Upper lobe of left lung (tissue), 6 donors: ENCODE results near the gene CACNB4. TPM values are rescaled to one million over a fixed set of nuclear protein-coding genes. Genes with fewer than 3 reads are reported as not detected.

Experiments
- ATAC-seq, 2 donors: fragments of 200-7000 bp; cut with Tn5 transposase; one replicate each; pipeline ENCODE4 v1.9.1; 2022; ENCODE audit warnings: mild to moderate bottlenecking in 2 of 2, moderate library complexity in 2 of 2; ENCODE audit not compliant: low FRiP score in 2 of 2
- DNase-seq, 2 donors: peaks; one replicate each; pipeline ENCODE4 v3.0.0-alpha.2; 2019 to 2020
- H3K27ac ChIP-seq, 4 donors: fragments of 200-600 bp; sonication (generic); one replicate each; pipeline ENCODE4 v1.5.1; 2016 to 2019
- H3K27me3 ChIP-seq, 4 donors: fragments of 200-600 bp; sonication (generic); one replicate each; pipeline ENCODE4 v1.5.1; 2017 to 2019
- H3K36me3 ChIP-seq, 4 donors: fragments of 200-600 bp; sonication (generic); one replicate each; pipeline ENCODE4 v1.5.1; 2016 to 2019
- H3K4me1 ChIP-seq, 4 donors: fragments of 200-600 bp; sonication (generic); one replicate each; pipeline ENCODE4 v1.5.1; 2018 to 2019
- H3K4me3 ChIP-seq, 4 donors: fragments of 200-600 bp; sonication (generic); one replicate each; pipeline ENCODE4 v1.5.1; 2017 to 2019; ENCODE audit warnings: mild to moderate bottlenecking in 2 of 4, moderate library complexity in 1 of 4
- H3K9me3 ChIP-seq, 4 donors: fragments of 200-600 bp; sonication (generic); one replicate each; pipeline ENCODE4 v1.5.1; 2018 to 2019
- EP300 ChIP-seq, 4 donors: sonication (generic); formaldehyde crosslinking; IDR thresholded peaks; one replicate each; pipeline ENCODE4 v1.5.1; 2017; ENCODE audit warnings: antibody characterized with exemption in 4 of 4, control low read depth in 2 of 4
- POLR2A ChIP-seq, 4 donors: fragments of 450-650 bp; IDR thresholded peaks; one replicate each; pipeline ENCODE4 v1.5.1; 2016 to 2017; ENCODE audit warnings: antibody characterized with exemption in 4 of 4, mild to moderate bottlenecking in 2 of 4
- POLR2AphosphoS5 ChIP-seq, 2 donors: sonication (generic); formaldehyde crosslinking; IDR thresholded peaks; one replicate each; pipeline ENCODE4 v1.5.1; 2017; ENCODE audit warnings: antibody characterized with exemption in 2 of 2
- WGBS, 2 donors: methylation state at CpG; one replicate each; pipeline ENCODE4 v1.1.5; 2017 to 2018; 5-methylcytosine and 5-hydroxymethylcytosine counted together
- total RNA-seq, 6 donors: library from RNA; depleted of rRNA in 4 of 6; stranded (reverse); fragments of >200 nt in 4 of 6; gene quantifications; one replicate each; pipeline versions ENCODE4 v1.1.0 to v1.2.1, GENCODE V29; 2016 to 2021
- TF ChIP-seq, protein P1 (sequence below), 6 experiments: fragments of 450-650 bp in 4 of 6; fragments of 200-600 bp in 2 of 6; sonication (generic) in 2 of 6; IDR thresholded peaks; one replicate each; pipeline ENCODE4 v1.5.1; 2016 to 2019; ENCODE audit warnings: antibody characterized with exemption in 6 of 6
- donor health status: DM: no; HTN: no; CAD: no; lungs with moderate emphysema.
- donor health status: DM: no; HTN: yes; CAD: no; lungs with severe emphysema.

Gene CACNB4
- total RNA-seq, 6 donors from 2014 or later = 7.7 to 21.0 (median 12.8) TPM

GRCh38 chr2:152075461-152076050 is 23.3 kb downstream of the CACNB4 start:
- no peak overlapping the region for H3K27ac ChIP-seq
- H3K9me3 ChIP-seq = no peaks in the 10 kb centered on the region
- H3K36me3 ChIP-seq = no peaks in the 10 kb centered on the region
- TF ChIP-seq POLR2A (IDR thresholded peaks at IDR 0.05) = no peak
- TF ChIP-seq, protein P1, sequence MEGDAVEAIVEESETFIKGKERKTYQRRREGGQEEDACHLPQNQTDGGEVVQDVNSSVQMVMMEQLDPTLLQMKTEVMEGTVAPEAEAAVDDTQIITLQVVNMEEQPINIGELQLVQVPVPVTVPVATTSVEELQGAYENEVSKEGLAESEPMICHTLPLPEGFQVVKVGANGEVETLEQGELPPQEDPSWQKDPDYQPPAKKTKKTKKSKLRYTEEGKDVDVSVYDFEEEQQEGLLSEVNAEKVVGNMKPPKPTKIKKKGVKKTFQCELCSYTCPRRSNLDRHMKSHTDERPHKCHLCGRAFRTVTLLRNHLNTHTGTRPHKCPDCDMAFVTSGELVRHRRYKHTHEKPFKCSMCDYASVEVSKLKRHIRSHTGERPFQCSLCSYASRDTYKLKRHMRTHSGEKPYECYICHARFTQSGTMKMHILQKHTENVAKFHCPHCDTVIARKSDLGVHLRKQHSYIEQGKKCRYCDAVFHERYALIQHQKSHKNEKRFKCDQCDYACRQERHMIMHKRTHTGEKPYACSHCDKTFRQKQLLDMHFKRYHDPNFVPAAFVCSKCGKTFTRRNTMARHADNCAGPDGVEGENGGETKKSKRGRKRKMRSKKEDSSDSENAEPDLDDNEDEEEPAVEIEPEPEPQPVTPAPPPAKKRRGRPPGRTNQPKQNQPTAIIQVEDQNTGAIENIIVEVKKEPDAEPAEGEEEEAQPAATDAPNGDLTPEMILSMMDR (IDR thresholded peaks at IDR 0.05) = no peak
- TF ChIP-seq EP300 (IDR thresholded peaks at IDR 0.05) = no peak
- no peak for TF ChIP-seq POLR2AphosphoS5 (IDR thresholded peaks at IDR 0.05)
- no peaks in the 10 kb centered on the region for H3K27me3 ChIP-seq
- WGBS, 2 donors = 44 to 57% methylated on average over 3 to 4 of the region's 4 CpGs
- ATAC-seq (peak in 1 of 2 donors; percentile 23), DNase-seq (no peak)
- H3K4me1 ChIP-seq = no peaks in the 10 kb centered on the region
- no peak overlapping the region for H3K4me3 ChIP-seq

- TF ChIP-seq POLR2AphosphoS5 (IDR thresholded peaks at IDR 0.05) (no peak), EP300 (IDR thresholded peaks at IDR 0.05) (no peak)
- TF ChIP-seq, protein P1 (IDR thresholded peaks at IDR 0.05) = no peak
- WGBS, 2 donors = 79 to 88% methylated on average over 2 of the region's 2 CpGs
- ATAC-seq (no peak), DNase-seq (no peak)
- Histone ChIP-seq H3K27me3 (no peaks in the 10 kb centered on the region), H3K36me3 (no peaks in the 10 kb centered on the region), H3K9me3 (no peaks in the 10 kb centered on the region), H3K4me3 (no peak overlapping the region), H3K27ac (no peak overlapping the region), H3K4me1 (peaks cover 0 to 10% (median 0%) of the 10 kb centered on the region in 4 donors)
Measured at GRCh38 chr2:152072011-152072410, 26.8 kb downstream of the CACNB4 start.

GRCh38 chr2:152071518-152071917 is 27.3 kb downstream of the CACNB4 start:
- Histone ChIP-seq H3K27me3 (no peaks in the 10 kb centered on the region), H3K4me3 (no peak overlapping the region), H3K9me3 (no peaks in the 10 kb centered on the region), H3K27ac (no peak overlapping the region), H3K36me3 (no peaks in the 10 kb centered on the region), H3K4me1 (peaks cover 0 to 10% (median 0%) of the 10 kb centered on the region in 4 donors)
- no peak for DNase-seq
- WGBS, 2 donors = 83 to 94% methylated on average over 1 of the region's 1 CpG
- TF ChIP-seq POLR2AphosphoS5 (IDR thresholded peaks at IDR 0.05) = no peak
- TF ChIP-seq, protein P1 (IDR thresholded peaks at IDR 0.05) = no peak
- TF ChIP-seq POLR2A (IDR thresholded peaks at IDR 0.05) = no peak
- no peak for ATAC-seq

DNA sequence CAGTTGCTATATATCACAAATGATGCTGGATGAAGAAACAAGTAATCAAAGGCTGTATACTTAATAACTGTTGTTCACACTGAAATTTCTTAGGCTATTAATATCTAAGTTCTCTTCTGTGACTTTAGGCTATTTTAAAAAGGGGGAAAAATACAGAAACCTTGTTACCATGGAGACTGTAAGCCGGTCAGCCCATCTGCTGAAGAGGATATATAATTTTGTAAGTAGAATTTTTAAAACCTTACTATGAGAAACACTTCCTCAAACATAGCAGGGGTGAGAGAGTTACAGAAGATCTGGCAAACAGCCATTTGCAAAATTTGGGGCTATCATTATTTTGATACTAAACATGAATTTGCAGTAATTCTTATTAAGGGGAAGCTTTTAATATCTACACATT is 27.8 kb downstream of the CACNB4 start:
- Histone ChIP-seq H3K4me1 (peaks cover 0 to 10% (median 0%) of the 10 kb centered on the region in 4 donors), H3K27me3 (no peaks in the 10 kb centered on the region), H3K4me3 (no peak overlapping the region), H3K27ac (no peak overlapping the region), H3K36me3 (no peaks in the 10 kb centered on the region), H3K9me3 (no peaks in the 10 kb centered on the region)
- no peak for DNase-seq
- WGBS, 2 donors = 55 to 59% methylated on average over 1 of the region's 1 CpG
- ATAC-seq = no peak
- no peak for TF ChIP-seq POLR2A (IDR thresholded peaks at IDR 0.05)
- no peak for TF ChIP-seq POLR2AphosphoS5 (IDR thresholded peaks at IDR 0.05)
- TF ChIP-seq, protein P1 (IDR thresholded peaks at IDR 0.05) = no peak
- no peak for TF ChIP-seq EP300 (IDR thresholded peaks at IDR 0.05)

- ATAC-seq = no peak
- WGBS, 2 donors = 68 to 71% methylated on average over 2 of the region's 2 CpGs
- peaks cover 0 to 17% (median 3%) of the 10 kb centered on the region in 4 donors for H3K4me1 ChIP-seq
- H3K4me3 ChIP-seq = no peak overlapping the region
- H3K36me3 ChIP-seq = no peaks in the 10 kb centered on the region
- H3K27ac ChIP-seq = peak overlapping the region in 1 of 4 donors; percentile 45
- H3K9me3 ChIP-seq = no peaks in the 10 kb centered on the region
- DNase-seq = no peak
- TF ChIP-seq POLR2A (IDR thresholded peaks at IDR 0.05) (no peak), POLR2AphosphoS5 (IDR thresholded peaks at IDR 0.05) (no peak)
- H3K27me3 ChIP-seq = no peaks in the 10 kb centered on the region
Measured at GRCh38 chr2:152068226-152068625, 30.6 kb downstream of the CACNB4 start.
